GM18502 (cell line): Measurements from ENCODE around the gene NME2.

ENCODE experiments used
- ATAC-seq: cut with Tn5 transposase; IDR thresholded peaks from one replicate; pipeline ENCODE4 v1.9.1; 2021; ENCODE audit warnings: mild to moderate bottlenecking; ENCODE audit not compliant: unreplicated experiment, poor library complexity

The NME2 gene

DNA sequence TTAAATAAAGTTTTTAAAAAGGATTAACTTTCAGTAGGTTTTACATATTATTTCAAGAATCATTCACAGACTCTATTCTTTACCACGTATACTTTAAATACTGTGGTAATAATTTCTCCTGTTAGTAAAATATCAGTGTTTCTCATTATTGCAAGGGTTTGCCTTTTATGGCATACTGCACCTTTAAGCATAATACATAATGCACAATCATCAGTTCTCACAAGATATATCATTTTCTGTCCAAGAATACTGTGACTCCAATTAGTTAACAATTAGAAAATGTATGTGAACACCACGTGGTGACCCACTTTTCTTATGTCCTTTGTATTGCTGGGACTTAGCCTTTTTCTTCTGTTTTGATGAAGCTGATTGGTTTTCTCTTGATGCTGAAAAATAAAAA lies 25.7 kb downstream of the NME2 start:
- ATAC-seq = no peak

DNA sequence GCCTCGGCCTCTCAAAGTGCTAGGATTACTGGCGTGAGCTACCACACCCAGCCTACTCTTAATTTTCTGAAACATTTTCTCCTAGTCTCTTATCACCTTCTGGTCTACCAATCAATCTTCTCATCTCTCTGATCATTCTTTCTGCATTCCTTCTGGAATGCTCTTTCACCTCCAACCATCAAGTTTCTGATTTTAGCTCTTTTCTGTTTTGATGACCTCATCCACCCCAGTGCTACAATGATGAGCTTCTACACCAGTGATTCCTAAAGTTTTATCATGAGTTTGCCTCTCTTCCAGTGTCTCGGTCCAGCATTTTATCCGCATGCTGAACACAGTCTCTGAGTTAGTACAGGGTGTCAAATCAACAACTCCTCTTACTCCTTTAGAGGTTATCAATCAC lies 31.5 kb downstream of the NME2 start:
- no peak for ATAC-seq

DNA sequence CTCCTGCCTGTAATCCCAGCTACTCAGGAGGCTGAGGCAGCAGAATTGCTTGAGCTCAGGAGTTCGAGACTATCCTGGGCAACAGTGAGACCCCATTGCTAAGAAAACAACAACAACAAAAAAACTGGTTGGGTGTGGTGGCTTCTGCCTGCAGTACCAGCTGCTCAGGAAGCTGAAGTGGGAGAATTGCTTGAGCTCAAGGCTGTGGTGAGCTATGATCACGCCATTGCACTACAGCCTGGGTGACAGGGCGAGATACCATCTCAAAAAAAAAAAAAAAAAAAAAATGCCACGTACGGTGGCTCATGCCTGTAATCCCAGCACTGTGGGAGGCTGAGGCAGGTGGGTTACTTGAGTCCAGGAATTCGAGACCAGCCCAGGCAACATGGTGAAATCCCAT lies 34.1 kb downstream of the NME2 start:
- no peak for ATAC-seq

DNA sequence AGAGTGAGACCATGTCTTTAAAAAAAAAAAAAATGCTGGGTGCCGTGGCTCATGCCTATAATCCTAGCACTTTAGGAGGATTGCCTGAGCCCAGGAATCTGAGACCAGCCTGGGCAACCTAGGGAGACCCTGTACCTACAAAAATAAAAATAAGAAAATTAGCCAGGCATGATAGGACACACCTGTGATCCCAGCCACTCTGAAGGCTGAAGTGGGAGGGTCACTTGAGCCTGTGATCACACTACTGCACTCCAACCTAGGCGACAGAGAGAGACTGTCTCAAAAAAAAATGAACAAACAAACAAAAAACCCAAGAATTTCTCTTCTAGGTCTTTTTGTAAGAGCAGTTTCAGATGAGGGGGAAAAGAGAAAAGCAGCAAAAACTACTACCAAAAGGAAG lies 34.6 kb downstream of the NME2 start:
- ATAC-seq = no peak

DNA sequence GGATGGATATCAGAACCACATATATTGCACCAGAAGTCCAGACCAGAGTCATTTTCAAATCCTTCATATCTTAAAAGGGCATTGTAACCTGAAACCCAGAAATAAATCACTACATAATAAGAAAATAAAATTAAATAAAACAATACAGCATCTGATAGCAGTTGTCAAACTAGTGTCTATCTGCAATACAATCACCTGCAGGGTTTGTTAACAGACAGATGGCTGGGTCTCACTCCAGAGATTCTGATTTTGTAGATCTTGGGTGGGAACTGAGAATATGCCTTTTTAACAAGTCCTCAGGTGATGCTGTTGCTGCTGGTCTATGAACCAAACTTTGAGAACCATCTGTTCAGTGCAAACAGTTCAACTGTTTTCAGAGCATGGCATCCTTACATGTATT lies 37.6 kb downstream of the NME2 start:
- ATAC-seq = no peak

DNA sequence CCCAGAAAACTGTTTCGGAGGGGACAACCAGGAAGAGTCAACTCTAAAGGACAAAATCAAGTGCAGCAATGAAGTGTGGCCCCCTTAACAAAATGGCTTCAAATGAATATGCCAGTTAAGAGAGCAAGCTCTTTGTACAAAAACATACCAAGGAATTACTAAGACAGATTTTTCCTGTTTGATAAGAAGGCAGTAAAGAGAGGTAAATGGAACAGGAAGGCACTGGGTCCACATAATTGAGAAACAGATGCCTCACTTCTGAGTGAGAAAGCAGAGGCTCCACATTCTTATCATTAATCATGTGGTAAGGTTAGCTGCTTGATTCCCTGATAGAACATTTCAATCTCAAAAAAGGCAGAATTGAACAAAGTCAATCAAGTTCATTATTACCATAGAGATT lies 48.7 kb downstream of the NME2 start:
- no peak for ATAC-seq

DNA sequence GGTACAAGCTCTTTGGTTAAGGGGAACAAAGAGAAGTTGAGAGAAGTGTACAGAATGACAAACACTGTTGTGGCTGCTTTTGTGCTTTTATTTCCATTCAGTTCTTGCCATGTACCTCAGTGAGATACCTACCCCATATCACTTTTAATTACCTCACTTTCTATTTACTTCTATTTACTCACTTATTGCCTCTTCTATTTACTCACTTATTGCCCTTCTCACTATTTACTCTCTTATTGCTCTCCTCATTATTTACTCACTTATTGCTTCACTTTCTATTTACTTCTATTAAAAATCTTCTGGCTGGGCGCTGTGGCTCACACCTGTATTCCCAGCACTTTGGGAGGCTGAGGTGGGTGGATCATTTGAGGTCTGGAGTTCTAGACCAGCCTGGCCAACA lies 51.7 kb downstream of the NME2 start:
- ATAC-seq = no peak

DNA sequence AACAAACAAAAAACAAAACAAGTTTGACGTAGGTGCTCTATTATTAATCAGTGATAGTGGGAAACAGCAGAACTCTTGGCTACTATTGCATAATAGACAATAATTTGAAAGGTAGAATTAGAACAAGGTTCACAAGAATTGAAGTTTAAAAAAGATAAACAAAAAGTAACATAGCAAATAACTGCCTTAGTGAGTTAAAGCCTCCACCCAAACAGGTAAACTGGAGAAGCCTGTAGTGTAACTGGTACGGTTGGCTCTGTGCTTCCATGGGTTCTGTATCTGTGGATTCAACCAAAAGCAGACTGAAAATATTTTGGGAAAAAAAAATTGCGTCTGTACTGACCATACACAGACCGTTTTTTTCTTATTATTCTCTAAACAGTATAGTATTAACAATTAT lies 55.1 kb downstream of the NME2 start:
- no peak for ATAC-seq
